DND-41 (cell line): ENCODE results near the gene ADAMTSL5.
"Not testable (repeated sequence)": the region's sequence is repeated elsewhere in the genome, so short reads cannot be mapped to it uniquely, and the experiment has no call there.

ENCODE experiments used
- EZH2 ChIP-seq: IDR thresholded peaks from 3 replicates; pipeline ENCODE4 v1.6.1; 2012; ENCODE audit warnings: borderline replicate concordance, low read depth, mild to moderate bottlenecking, moderate library complexity, low read length, inconsistent platforms; ENCODE audit not compliant: severe bottlenecking
- TF ChIP-seq, protein P1 (sequence below): IDR thresholded peaks from 2 replicates; pipeline ENCODE4 v1.5.1; 2012; ENCODE audit warnings: borderline replicate concordance, low read length, moderate library complexity, mild to moderate bottlenecking; ENCODE audit not compliant: poor library complexity, severe bottlenecking; ENCODE audit errors: extremely low read depth

DNA sequence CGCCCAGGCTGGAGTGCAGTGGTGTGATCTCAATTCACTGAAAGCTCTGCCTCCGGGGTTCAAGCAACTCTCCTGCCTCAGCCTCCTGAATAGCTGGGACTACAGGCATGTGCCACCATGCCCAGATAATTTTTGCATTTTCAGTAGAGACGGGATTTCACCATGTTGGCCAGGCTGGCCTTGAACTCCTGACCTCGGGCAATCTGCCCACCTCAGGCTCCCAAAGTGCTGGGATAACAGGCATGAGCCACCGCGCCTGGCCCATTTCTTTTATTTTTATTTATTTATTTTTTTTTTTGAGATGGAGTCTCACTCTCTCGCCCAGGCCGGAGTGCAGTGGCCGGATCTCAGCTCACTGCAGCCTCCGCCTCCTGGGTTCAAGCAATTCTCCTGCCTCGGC lies 26.9 kb upstream of the ADAMTSL5 start:
- TF ChIP-seq, protein P1, sequence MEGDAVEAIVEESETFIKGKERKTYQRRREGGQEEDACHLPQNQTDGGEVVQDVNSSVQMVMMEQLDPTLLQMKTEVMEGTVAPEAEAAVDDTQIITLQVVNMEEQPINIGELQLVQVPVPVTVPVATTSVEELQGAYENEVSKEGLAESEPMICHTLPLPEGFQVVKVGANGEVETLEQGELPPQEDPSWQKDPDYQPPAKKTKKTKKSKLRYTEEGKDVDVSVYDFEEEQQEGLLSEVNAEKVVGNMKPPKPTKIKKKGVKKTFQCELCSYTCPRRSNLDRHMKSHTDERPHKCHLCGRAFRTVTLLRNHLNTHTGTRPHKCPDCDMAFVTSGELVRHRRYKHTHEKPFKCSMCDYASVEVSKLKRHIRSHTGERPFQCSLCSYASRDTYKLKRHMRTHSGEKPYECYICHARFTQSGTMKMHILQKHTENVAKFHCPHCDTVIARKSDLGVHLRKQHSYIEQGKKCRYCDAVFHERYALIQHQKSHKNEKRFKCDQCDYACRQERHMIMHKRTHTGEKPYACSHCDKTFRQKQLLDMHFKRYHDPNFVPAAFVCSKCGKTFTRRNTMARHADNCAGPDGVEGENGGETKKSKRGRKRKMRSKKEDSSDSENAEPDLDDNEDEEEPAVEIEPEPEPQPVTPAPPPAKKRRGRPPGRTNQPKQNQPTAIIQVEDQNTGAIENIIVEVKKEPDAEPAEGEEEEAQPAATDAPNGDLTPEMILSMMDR, result not testable (repeated sequence)
- TF ChIP-seq EZH2, result not testable (repeated sequence)
